GM19240 (cell line): ENCODE data around the gene NCK2.

ENCODE experiments used
- DNase-seq: peaks from one replicate; pipeline ENCODE4 v3.0.0; 2011; ENCODE audit warnings: low spot score; ENCODE audit not compliant: insufficient read length

Gene NCK2

GRCh38 chr2:105843476-105844374 lies 99.0 kb downstream of the NCK2 start:
- no peak for DNase-seq

- DNase-seq = no peak
These were observed 101.3 kb downstream of the NCK2 start for GRCh38 chr2:105845976-105846375.

GRCh38 chr2:105847056-105847455 lies 102.3 kb downstream of the NCK2 start:
- no peak for DNase-seq

- no peak for DNase-seq
These were observed 103.7 kb downstream of the NCK2 start for GRCh38 chr2:105848367-105848766.

GRCh38 chr2:105849431-105850179 lies 104.9 kb downstream of the NCK2 start:
- DNase-seq = no peak

- no peak for DNase-seq
These were observed 107.4 kb downstream of the NCK2 start for GRCh38 chr2:105852066-105852465.

GRCh38 chr2:105853354-105854088 lies 108.8 kb downstream of the NCK2 start:
- DNase-seq = no peak

- no peak for DNase-seq
These were observed 110.3 kb downstream of the NCK2 start for GRCh38 chr2:105854972-105855371.

- DNase-seq = no peak
These were observed 111.9 kb downstream of the NCK2 start for GRCh38 chr2:105856581-105856980.

GRCh38 chr2:105857076-105857740 lies 112.5 kb downstream of the NCK2 start:
- no peak for DNase-seq

GRCh38 chr2:105858868-105859693 lies 114.4 kb downstream of the NCK2 start:
- no peak for DNase-seq

GRCh38 chr2:105859694-105859951 lies 114.9 kb downstream of the NCK2 start:
- no peak for DNase-seq

GRCh38 chr2:105860567-105860966 lies 115.9 kb downstream of the NCK2 start:
- no peak for DNase-seq

GRCh38 chr2:105861200-105861599 lies 116.5 kb downstream of the NCK2 start:
- DNase-seq = no peak

- no peak for DNase-seq
These were observed 118.1 kb downstream of the NCK2 start for GRCh38 chr2:105862843-105863242.

- DNase-seq = no peak
These were observed 119.5 kb downstream of the NCK2 start for GRCh38 chr2:105864262-105864661.

GRCh38 chr2:105865222-105865913 lies 120.7 kb downstream of the NCK2 start:
- DNase-seq = no peak

- DNase-seq = no peak
These were observed 121.8 kb downstream of the NCK2 start for GRCh38 chr2:105866216-105867185.

- no peak for DNase-seq
These were observed 122.9 kb downstream of the NCK2 start for GRCh38 chr2:105867587-105867986.
